Choroid plexus epithelial cell (primary cell): ENCODE measurements around the gene HAX1.

Source experiments
- DNase-seq: peaks from one replicate; pipeline ENCODE4 v3.0.0-alpha.2; 2010; ENCODE audit warnings: low read depth
- H3K4me3 ChIP-seq: 2 replicates; pipeline ENCODE4 v1.5.1; 2011; ENCODE audit warnings: low read depth, mild to moderate bottlenecking, control low read depth, low read length, moderate library complexity
- CTCF ChIP-seq: conservative IDR thresholded peaks from 2 replicates; pipeline ENCODE4 v1.5.1; 2011; ENCODE audit warnings: low read depth, mild to moderate bottlenecking, control low read depth, inconsistent platforms, low read length, moderate library complexity

The HAX1 gene

GRCh38 chr1:154324669-154325582 is 52.5 kb downstream of the HAX1 start, which contains the start of gene ATP8B2:
ATP8B2 (plus strand) TSS chr1:154325525; CDS start chr1:154328142, 2,617 bp downstream.
- H3K4me3 ChIP-seq = peak within 1 kb of the TSS; percentile 76
- DNase-seq = peak; percentile 72
- TF ChIP-seq CTCF = peak; percentile 91
